AML-193 (cell line): Measurements from ENCODE around the gene SCARF1.

Experiments used
- DNase-seq, 2 experiments: peaks; one replicate each; lab custom pipeline; 2025; lab: John Stamatoyannopoulos, UW

SCARF1 gene

GRCh38 chr17:1648963-1649843 is 3.7 kb upstream of the SCARF1 start:
- peak; percentile 48 to 57 for DNase-seq

- no peak for DNase-seq
Measured at GRCh38 chr17:1648173-1648962, 2.8 kb upstream of the SCARF1 start.

- DNase-seq: no peak
Measured at GRCh38 chr17:1647802-1648171, 2.3 kb upstream of the SCARF1 start.

- DNase-seq: no peak
Measured at GRCh38 chr17:1646199-1646875, 805 bp upstream of the SCARF1 start.

- no peak for DNase-seq
Measured at GRCh38 chr17:1644493-1645206, 882 bp downstream of the SCARF1 start.

- no peak for DNase-seq
Measured at GRCh38 chr17:1643999-1644492, 1.5 kb downstream of the SCARF1 start.

- no peak for DNase-seq
Measured at GRCh38 chr17:1643293-1643998, 2.1 kb downstream of the SCARF1 start.

GRCh38 chr17:1641065-1641403 is 4.5 kb downstream of the SCARF1 start:
- no peak for DNase-seq

GRCh38 chr17:1640329-1641064 is 5.0 kb downstream of the SCARF1 start:
- DNase-seq: no peak

GRCh38 chr17:1639549-1640180 is 5.9 kb downstream of the SCARF1 start:
- no peak for DNase-seq

GRCh38 chr17:1638624-1639300 is 6.8 kb downstream of the SCARF1 start:
- no peak for DNase-seq

- DNase-seq: no peak
Measured at GRCh38 chr17:1638171-1638590, 7.4 kb downstream of the SCARF1 start.

GRCh38 chr17:1636732-1637285 is 8.7 kb downstream of the SCARF1 start:
- DNase-seq: no peak

GRCh38 chr17:1635675-1636465 is 9.7 kb downstream of the SCARF1 start:
- no peak for DNase-seq

- DNase-seq: no peak
Measured at GRCh38 chr17:1634841-1635650, 10.5 kb downstream of the SCARF1 start.

- DNase-seq: no peak
Measured at GRCh38 chr17:1630662-1631061, 14.9 kb downstream of the SCARF1 start.
